Measurements from ENCODE around the gene ZFR. TPM values are rescaled to one million over a fixed set of nuclear protein-coding genes. Genes with fewer than 3 reads are reported as not detected.
A peak's percentile ranks its signal among the peaks of the same experiment; 100 is the strongest.

Gene ZFR
- total and polyA plus RNA-seq, 9 of the 15 experiments (the other 6 are each of a cell fraction or from before 2014, with no cell fraction given) = 35.5 to 108 (median 71.1) TPM

GRCh38 chr5:32445287-32445758 lies 783 bp upstream of the ZFR start (continued):
- TF ChIP-seq NFE2L1 (tag; IDR thresholded peaks at IDR 0.05; ENCODE audit: borderline replicate concordance, low read depth) (no peak), HDAC2 (IDR thresholded peaks at IDR 0.05) (0 out of 2 replicates have a peak, but pooled peaks have one; percentile 9), TEAD2 (tag; IDR thresholded peaks at IDR 0.05) (no peak), PCBP1 (IDR thresholded peaks at IDR 0.05; ENCODE audit: low read depth, low read length, poor library complexity, severe bottlenecking) (no peak), ZNF79 (CRISPR knock-in tag; IDR thresholded peaks at IDR 0.05; ENCODE audit: low read depth) (no peak), SMARCA5 (IDR thresholded peaks at IDR 0.05) (peak; percentile 12; the same call in 1 of the 2 replicates), RFX1 (IDR thresholded peaks at IDR 0.05) (no peak), YBX1 (IDR thresholded peaks at IDR 0.05) (no peak), RBM22 (IDR thresholded peaks at IDR 0.05; ENCODE audit: low read depth, low read length, poor library complexity, severe bottlenecking) (no peak), RUNX1 (IDR thresholded peaks at IDR 0.05; ENCODE audit: low read depth) (no peak), ZNF316 (IDR thresholded peaks at IDR 0.05) (peak; percentile 11; the same call in 1 of the 2 replicates), ZFP91 (CRISPR knock-in tag; IDR thresholded peaks at IDR 0.05) (no peak), NKRF (IDR thresholded peaks at IDR 0.05; ENCODE audit: borderline replicate concordance) (0 out of 2 replicates have a peak, but pooled peaks have one; percentile 7), PTBP1 (IDR thresholded peaks at IDR 0.05; ENCODE audit: low read depth, low read length) (no peak), ZNF253 (CRISPR knock-in tag; conservative IDR thresholded peaks at IDR 0.05) (no peak), NCOA2 (IDR thresholded peaks at IDR 0.05; ENCODE audit: partially characterized antibody in 2 of 2) (no peak), STAT6 (CRISPR knock-in tag; IDR thresholded peaks at IDR 0.05) (peak; percentile 60; the same call in 1 of the 2 replicates), HES1 (IDR thresholded peaks at IDR 0.05; ENCODE audit: low read depth) (no peak), HDAC6 (IDR thresholded peaks at IDR 0.05; ENCODE audit: low read depth, low read length) (no peak), CC2D1A (IDR thresholded peaks at IDR 0.05) (no peak), HMBOX1 (IDR thresholded peaks at IDR 0.05) (no peak), E2F3 (CRISPR knock-in tag; IDR thresholded peaks at IDR 0.05) (no peak)
